GM12864 (cell line): Measurements from ENCODE around the gene PINLYP.

ENCODE experiments used
- DNase-seq: peaks from one replicate; pipeline ENCODE4 v3.0.0-alpha.2; 2011; ENCODE audit warnings: low read depth
- H3K4me3 ChIP-seq: 2 replicates; pipeline ENCODE4 v1.5.1; 2011; ENCODE audit warnings: mild to moderate bottlenecking, low read depth, low read length, control low read depth
- TF ChIP-seq, protein P1 (sequence below): IDR thresholded peaks from 2 replicates; pipeline ENCODE4 v1.5.1; 2011; ENCODE audit warnings: low read depth, mild to moderate bottlenecking, moderate library complexity, low read length, control low read depth, inconsistent platforms; ENCODE audit errors: missing control alignments

The PINLYP gene

DNA sequence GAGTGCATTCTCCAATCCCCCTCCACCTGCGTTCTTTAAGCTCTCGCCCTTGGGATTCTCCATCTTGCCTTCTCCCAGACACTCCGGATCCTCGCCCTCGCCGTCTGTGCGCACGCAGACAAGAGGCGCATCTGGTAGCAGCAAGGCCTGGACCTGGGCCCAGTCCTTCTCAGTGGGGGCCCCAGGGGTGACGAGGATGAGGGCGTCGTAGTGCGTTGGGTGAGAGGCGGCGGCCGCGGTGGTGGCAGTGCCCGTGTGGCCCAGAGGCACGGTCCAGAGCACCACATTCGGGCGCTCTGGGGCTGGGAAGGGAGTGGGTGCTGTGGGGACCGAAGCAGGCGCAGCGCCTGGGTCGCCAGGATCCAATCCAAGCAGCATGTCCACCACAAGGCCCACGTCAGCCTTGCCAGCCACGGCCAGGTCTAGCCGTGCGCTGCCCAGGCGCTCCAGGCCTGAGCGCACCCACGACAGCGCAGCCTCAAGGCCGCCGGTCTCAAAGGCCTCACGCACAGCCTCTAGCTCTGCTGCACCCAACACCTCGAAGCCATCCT, 17.3 kb downstream of the PINLYP start:
- no peak for DNase-seq
- TF ChIP-seq, protein P1, sequence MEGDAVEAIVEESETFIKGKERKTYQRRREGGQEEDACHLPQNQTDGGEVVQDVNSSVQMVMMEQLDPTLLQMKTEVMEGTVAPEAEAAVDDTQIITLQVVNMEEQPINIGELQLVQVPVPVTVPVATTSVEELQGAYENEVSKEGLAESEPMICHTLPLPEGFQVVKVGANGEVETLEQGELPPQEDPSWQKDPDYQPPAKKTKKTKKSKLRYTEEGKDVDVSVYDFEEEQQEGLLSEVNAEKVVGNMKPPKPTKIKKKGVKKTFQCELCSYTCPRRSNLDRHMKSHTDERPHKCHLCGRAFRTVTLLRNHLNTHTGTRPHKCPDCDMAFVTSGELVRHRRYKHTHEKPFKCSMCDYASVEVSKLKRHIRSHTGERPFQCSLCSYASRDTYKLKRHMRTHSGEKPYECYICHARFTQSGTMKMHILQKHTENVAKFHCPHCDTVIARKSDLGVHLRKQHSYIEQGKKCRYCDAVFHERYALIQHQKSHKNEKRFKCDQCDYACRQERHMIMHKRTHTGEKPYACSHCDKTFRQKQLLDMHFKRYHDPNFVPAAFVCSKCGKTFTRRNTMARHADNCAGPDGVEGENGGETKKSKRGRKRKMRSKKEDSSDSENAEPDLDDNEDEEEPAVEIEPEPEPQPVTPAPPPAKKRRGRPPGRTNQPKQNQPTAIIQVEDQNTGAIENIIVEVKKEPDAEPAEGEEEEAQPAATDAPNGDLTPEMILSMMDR = no peak
- no peak overlapping the region for H3K4me3 ChIP-seq

DNA sequence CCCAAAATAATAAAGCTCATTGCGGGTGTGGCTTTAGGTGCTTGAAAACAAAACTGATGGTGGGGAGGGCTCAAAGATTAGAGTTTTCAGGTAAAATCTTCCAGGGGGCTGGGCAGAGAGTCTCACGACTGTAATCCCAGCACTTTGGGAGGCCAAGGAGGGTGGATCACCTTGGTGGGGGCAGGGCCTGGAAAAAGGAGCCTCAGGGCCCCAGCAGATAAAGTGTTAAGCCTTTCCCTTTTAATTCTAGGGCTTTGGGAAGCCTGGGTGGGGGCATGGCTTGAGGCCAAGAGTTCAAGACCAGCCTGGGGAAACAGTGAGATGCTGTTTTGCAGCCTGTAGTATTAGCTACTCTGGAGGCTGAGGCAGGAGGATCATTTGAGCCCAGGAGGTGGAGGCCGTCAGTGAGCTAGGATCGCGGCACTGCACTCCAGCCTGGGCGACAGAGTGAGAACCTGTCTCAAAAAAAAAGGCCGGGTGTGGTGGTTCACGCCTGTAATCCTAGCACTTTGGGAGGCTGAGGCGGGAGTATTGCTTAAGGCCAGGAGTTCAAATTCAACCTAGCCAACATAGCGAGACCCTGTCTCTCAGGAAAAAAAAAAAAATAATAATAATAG, 18.6 kb downstream of the PINLYP start:
- DNase-seq = no peak
- TF ChIP-seq, protein P1 = no peak
- H3K4me3 ChIP-seq = peak overlapping the region; percentile 78; the same call in 1 of the 2 replicates

DNA sequence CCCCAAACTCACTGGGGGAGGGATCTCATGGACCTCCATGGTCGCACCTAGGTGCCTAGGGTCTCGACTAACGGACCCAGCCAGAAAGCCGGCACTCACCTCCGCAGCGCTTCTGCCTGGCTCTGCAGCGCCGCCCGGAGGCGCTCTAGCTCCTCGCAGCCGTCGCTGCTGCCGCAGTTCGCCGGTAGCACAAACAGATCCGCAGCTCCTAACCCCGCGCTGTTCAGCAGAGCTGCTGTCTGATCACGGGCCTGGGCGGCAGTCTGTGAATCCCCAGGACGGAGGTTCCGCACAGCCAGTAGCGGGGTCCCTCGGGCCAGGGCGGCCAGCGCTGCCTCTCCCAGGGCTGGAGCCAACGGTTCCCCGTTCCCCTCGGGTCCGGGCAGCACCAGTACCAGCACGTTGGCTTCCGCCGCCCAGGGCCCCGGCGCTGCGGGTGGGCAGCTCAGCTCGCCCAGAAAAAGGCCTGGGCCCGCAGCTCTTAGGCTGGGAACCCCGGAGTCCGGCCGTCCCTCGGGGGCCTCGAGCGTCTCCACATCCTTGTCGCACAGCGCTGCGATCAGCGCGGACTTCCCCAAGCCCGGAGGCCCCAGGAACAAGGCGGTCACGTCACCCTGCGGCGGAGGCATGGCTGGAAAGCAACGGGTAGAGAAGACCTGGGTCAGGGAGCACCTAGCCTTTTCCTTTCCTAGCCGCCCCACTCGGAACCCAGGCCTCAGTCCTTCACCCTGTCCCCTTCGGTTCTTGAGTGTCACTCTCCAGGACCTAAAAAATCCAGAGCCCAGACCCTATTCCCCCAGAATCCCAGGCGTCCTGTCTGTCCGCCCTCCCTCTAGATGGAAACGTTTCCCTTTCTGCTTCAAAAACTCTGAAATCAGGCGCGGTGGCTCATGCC, 19.4 kb downstream of the PINLYP start:
- TF ChIP-seq, protein P1 = peak; percentile 96
- peak overlapping the region; percentile 78 for H3K4me3 ChIP-seq
- peak; percentile 33 for DNase-seq

DNA sequence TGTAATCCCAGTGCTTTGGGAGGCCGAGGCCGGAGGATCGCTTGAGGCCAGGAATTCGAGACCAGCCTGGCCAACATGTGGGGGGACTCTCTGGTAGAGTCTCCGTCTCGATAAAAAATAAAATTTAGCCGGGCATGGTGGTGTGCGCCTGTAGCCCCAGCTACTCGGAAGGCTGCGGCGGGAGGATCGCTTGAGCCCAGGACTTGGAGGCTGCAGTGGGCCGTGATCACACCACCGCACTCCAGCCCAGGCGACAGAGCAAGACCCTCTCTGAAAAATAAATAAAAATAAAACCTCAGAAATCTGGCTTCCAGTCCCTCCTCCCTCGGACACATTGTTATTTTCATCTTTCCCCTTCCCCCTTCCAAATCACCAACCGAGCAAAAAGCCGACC, 20.0 kb downstream of the PINLYP start:
- no peak for DNase-seq
- H3K4me3 ChIP-seq = peak overlapping the region; percentile 78
- TF ChIP-seq, protein P1 = no peak

DNA sequence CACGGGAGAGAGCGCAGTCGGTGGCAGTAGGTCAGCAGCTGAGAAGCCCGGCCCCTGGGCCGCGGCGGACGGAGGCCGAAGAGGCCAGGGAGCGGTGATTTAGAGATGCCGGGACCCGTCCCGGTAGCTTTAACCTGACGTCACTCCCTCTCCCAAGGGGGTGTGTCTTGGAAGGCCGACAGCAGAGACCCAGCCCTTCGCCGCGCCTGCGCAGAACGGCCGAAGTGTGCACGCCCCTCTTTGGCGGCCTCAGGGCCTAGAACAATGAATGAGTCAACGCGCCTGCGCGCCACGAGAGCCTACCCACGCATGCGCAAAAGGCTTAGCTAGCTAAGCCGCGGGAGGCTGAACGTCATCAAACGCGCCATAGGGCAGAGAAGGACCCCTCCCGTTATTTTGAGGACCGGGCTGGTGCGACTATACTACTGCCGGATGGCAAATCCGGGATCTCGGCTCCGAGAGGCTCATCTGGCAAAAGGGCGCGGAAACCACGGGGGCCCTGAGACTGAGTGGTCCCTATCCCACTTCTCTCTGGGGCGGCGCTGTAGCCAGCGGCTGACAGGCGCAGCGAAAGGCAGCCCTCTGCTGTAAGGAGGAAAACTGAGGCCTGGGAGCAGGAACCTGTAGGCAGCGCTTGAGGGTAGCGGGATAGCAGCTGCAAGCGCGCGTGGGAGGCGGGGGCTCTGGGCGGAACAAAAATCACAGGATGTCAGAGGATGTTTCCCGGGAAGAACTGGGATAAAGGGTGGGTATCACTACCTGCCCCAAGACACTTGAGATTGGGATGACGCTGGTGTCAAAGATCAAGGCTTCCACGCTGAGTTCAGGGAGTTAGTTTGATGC, 20.6 kb downstream of the PINLYP start, which contains the start of the genes IRGQ and ZNF576:
IRGQ (minus strand) TSS at position 136 of the 843 bp plus-strand sequence. CDS start 796 bp downstream, outside the sequence.
ZNF576 (plus strand) TSS at position 597 of the 843 bp plus-strand sequence. CDS start 514 bp downstream, outside the sequence.
- TF ChIP-seq, protein P1 = no peak
- DNase-seq = peak; percentile 97
- H3K4me3 ChIP-seq = peak within 1 kb of the TSS; percentile 78

DNA sequence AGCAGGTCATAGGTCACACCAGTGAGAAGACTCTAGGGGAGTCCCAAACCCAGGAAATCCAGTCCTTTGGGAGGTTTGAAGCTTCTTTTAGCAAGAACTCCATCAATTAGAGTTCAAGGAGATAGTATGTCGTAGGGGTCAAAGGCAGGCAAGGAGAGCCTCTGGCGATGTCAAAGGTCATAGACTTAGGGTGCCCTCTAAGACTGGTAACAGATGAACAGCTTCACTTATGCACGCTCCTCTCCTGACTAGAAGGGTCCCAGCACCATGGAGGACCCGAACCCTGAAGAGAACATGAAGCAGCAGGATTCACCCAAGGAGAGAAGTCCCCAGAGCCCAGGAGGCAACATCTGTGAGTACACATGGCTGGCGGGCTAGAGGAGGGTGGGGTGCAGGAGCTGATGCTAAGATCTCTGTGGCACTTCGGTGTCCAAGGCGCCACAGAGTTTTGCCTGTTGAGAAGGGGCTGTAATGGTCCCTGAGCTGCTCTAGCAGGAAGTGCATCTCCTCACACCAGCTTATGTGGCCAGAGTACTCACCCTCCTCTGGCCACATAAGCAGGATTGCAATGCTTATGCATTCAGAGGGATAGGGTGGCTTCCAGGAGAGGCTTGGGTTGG, 21.4 kb downstream of the PINLYP start:
- DNase-seq = no peak
- TF ChIP-seq, protein P1 = no peak
- H3K4me3 ChIP-seq = peak overlapping the region; percentile 73
